HepG2 (cell line): Measurements from ENCODE around the gene ATP10D. TPM values are rescaled to one million over a fixed set of nuclear protein-coding genes. Genes with fewer than 3 reads are reported as not detected.

Source experiments
- ATAC-seq: fragments of 200-7000 bp; cut with Tn5 transposase; 3 replicates; pipeline ENCODE4 v1.9.1; 2020; ENCODE audit warnings: mild to moderate bottlenecking, moderate library complexity
- BruUV-seq: library from RNA; stranded (reverse); fragments of 400-500 nt; replicated peaks from 2 replicates; lab custom pipeline; 2021; lab: Mats Ljungman, UMichigan
- CTCF ChIA-PET: fragments of 300-600 bp; formaldehyde crosslinking; extraction: SDS; loops from one replicate; lab custom pipeline; 2021; ENCODE audit warnings: low total read pairs, inconsistent platforms, low intra/inter-chr PET ratio; lab: Yijun Ruan, JAX
- POLR2A ChIA-PET: fragments of 350-600 bp; sonication (Branson Sonifier 250); formaldehyde crosslinking; loops from one replicate; lab custom pipeline; 2020; ENCODE audit warnings: antibody characterized with exemption, inconsistent platforms; lab: Yijun Ruan, JAX
- DNase-seq: peaks from one replicate; pipeline ENCODE4 v3.0.0-alpha.2; 2015; ENCODE audit warnings: low spot score
- FAIRE-seq: peaks from 3 replicates; lab custom pipeline; 2011; peaks lifted over from hg19 to GRCh38; lab: Jason Lieb, UNC
- H2AFZ ChIP-seq: one replicate; pipeline ENCODE4 v1.6.1; 2011; ENCODE audit warnings: low read length, inconsistent platforms
- H3K27ac ChIP-seq: fragments of 300-600 bp; 3 replicates; pipeline ENCODE4 v1.8.0; 2011; ENCODE audit warnings: mixed run types, mild to moderate bottlenecking, mixed read lengths, low read length, inconsistent platforms; ENCODE audit not compliant: insufficient read depth; ENCODE audit errors: extremely low read length
- H3K27me3 ChIP-seq, 2 experiments: fragments of 200-600 bp in 1 of 2; 2 replicates in 1 of 2; 3 replicates in 1 of 2; pipeline versions ENCODE4 v1.6.0 to v1.8.0; 2011; ENCODE audit warnings: low read length in 2 of 2, mild to moderate bottlenecking in 2 of 2, moderate library complexity in 2 of 2, inconsistent platforms in 1 of 2; ENCODE audit not compliant: insufficient read depth in 2 of 2, control insufficient read depth in 1 of 2
- H3K36me3 ChIP-seq, 2 experiments: fragments of 200-600 bp in 1 of 2; replicated peaks in 1 of 2; 2 replicates in 1 of 2; 3 replicates in 1 of 2; pipeline versions ENCODE4 v1.5.1 to v1.8.0; 2011; ENCODE audit warnings: low read length in 2 of 2, inconsistent platforms in 1 of 2; ENCODE audit not compliant: insufficient read depth in 2 of 2, control insufficient read depth in 1 of 2
- H3K4me1 ChIP-seq: 2 replicates; pipeline ENCODE4 v1.5.1; 2012; ENCODE audit warnings: low read length, inconsistent platforms; ENCODE audit not compliant: insufficient read depth
- H3K4me2 ChIP-seq: 2 replicates; pipeline ENCODE4 v1.6.0; 2011; ENCODE audit warnings: low read depth, low read length, inconsistent platforms
- H3K4me3 ChIP-seq, 3 experiments: fragments of 200-600 bp in 1 of 3; sonication (generic), shearing (Covaris generic) in 1 of 3; replicated peaks in 1 of 3; 2 replicates each; pipeline ENCODE4 v1.5.1; 2011 to 2016; ENCODE audit warnings: low read length in 3 of 3, inconsistent platforms in 2 of 3, low read depth in 2 of 3, mild to moderate bottlenecking in 2 of 3, control low read depth in 1 of 3, mixed read lengths in 1 of 3; ENCODE audit not compliant: insufficient read depth in 1 of 3
- H3K79me2 ChIP-seq: one replicate; pipeline ENCODE4 v1.6.1; 2011; ENCODE audit warnings: low read length, inconsistent platforms; ENCODE audit not compliant: insufficient read depth
- H3K9ac ChIP-seq: 2 replicates; pipeline ENCODE4 v1.6.0; 2011; ENCODE audit warnings: mild to moderate bottlenecking, low read depth, low read length, inconsistent platforms; ENCODE audit not compliant: insufficient read depth
- H3K9me3 ChIP-seq: 2 replicates; pipeline ENCODE4 v1.5.1; 2012; ENCODE audit warnings: mild to moderate bottlenecking, low read length
- H4K20me1 ChIP-seq: 2 replicates; pipeline ENCODE4 v1.6.0; 2011; ENCODE audit warnings: inconsistent platforms, mild to moderate bottlenecking, low read length, moderate library complexity; ENCODE audit not compliant: insufficient read depth
- JUNB ChIP-seq: sonication (generic); formaldehyde crosslinking; IDR thresholded peaks from 2 replicates; pipeline ENCODE4 v1.8.0; 2022; ENCODE audit warnings: missing genetic modification reagents, mild to moderate bottlenecking, borderline replicate concordance
- ZBTB21 ChIP-seq: sonication (generic); formaldehyde crosslinking; IDR thresholded peaks from 2 replicates; pipeline ENCODE4 v1.4.0; 2020; ENCODE audit warnings: missing genetic modification reagents
- ZBTB33 ChIP-seq: sonication (generic); formaldehyde crosslinking; IDR thresholded peaks from 2 replicates; pipeline ENCODE4 v1.4.0; 2020; ENCODE audit warnings: missing genetic modification reagents
- ZNF121 ChIP-seq: sonication (generic); formaldehyde crosslinking; IDR thresholded peaks from 2 replicates; pipeline ENCODE4 v1.5.0; 2020; ENCODE audit warnings: mild to moderate bottlenecking, missing genetic modification reagents
- ZNF30 ChIP-seq: sonication (generic); formaldehyde crosslinking; IDR thresholded peaks from 2 replicates; pipeline ENCODE4 v1.5.0; 2020; ENCODE audit warnings: mild to moderate bottlenecking, missing genetic modification reagents
- WGBS: methylation state at CpG from one replicate; pipeline ENCODE4 v1.1.6; 2017; ENCODE audit warnings: low lambda C conversion rate; 5-methylcytosine and 5-hydroxymethylcytosine counted together
- in situ Hi-C: cut with HindIII; loops from 2 replicates; pipeline ENCODE4 v1.10.0; 2017; ENCODE audit warnings: low pct_unique_long_range_greater_than_20kb; ENCODE audit not compliant: extremely low pct_ligation_motif_present
- intact Hi-C: fragments of 100-400 bp; cut with micrococcal nuclease; formaldehyde crosslinking; loops from one replicate; pipeline ENCODE4 v1.10.0; 2022; ENCODE audit not compliant: unreplicated experiment
- polyA plus RNA-seq, 8 experiments: library from polyadenylated mRNA; depleted of rRNA in 3 of 8; stranded (reverse) in 7 of 8; unstranded in 1 of 8; fragments of >200 nt; fragmentation: Illumina TruSeq in 4 of 8; extraction: Trizol in 4 of 8; gene quantifications; 2 replicates each; pipeline versions ENCODE4 v1.2.1 to v1.2.3, GENCODE V29; 2011 to 2016; ENCODE audit warnings: low read depth in 4 of 8, missing spikeins in 1 of 8, mixed read lengths in 1 of 8; ENCODE audit not compliant: insufficient read depth in 1 of 8
- total RNA-seq, 5 experiments: library from RNA; depleted of rRNA; stranded (reverse); fragments of >200 nt; fragmentation: Illumina TruSeq; extraction: Trizol; gene quantifications; 2 replicates each; pipeline ENCODE4 v1.2.3, GENCODE V29; 2016; ENCODE audit warnings: low read depth in 1 of 5
- TF ChIP-seq, protein P1 (sequence below): sonication (generic); formaldehyde crosslinking; IDR thresholded peaks from 2 replicates; pipeline ENCODE4 v1.4.0; 2020; ENCODE audit warnings: missing genetic modification reagents

ATP10D gene
- total and polyA plus RNA-seq, 2 of the 13 experiments (the other 11 are each of a cell fraction or from before 2014, with no cell fraction given): 2.2 to 9.8 TPM

GRCh38 chr4:47561331-47561730 lies 76.3 kb downstream of the ATP10D start (continued):
- TF ChIP-seq ZBTB33: no peak

GRCh38 chr4:47562297-47562696 lies 77.2 kb downstream of the ATP10D start:
- ChIA-PET POLR2A (no interaction called here), CTCF (no interaction called here)
- intact Hi-C loops (loop anchor here (5.0 kb wide), 1 partner anchor 370 kb away; no protein-coding TSS in a partner anchor), in situ Hi-C loops (no loop called here)
- TF ChIP-seq, protein P1, sequence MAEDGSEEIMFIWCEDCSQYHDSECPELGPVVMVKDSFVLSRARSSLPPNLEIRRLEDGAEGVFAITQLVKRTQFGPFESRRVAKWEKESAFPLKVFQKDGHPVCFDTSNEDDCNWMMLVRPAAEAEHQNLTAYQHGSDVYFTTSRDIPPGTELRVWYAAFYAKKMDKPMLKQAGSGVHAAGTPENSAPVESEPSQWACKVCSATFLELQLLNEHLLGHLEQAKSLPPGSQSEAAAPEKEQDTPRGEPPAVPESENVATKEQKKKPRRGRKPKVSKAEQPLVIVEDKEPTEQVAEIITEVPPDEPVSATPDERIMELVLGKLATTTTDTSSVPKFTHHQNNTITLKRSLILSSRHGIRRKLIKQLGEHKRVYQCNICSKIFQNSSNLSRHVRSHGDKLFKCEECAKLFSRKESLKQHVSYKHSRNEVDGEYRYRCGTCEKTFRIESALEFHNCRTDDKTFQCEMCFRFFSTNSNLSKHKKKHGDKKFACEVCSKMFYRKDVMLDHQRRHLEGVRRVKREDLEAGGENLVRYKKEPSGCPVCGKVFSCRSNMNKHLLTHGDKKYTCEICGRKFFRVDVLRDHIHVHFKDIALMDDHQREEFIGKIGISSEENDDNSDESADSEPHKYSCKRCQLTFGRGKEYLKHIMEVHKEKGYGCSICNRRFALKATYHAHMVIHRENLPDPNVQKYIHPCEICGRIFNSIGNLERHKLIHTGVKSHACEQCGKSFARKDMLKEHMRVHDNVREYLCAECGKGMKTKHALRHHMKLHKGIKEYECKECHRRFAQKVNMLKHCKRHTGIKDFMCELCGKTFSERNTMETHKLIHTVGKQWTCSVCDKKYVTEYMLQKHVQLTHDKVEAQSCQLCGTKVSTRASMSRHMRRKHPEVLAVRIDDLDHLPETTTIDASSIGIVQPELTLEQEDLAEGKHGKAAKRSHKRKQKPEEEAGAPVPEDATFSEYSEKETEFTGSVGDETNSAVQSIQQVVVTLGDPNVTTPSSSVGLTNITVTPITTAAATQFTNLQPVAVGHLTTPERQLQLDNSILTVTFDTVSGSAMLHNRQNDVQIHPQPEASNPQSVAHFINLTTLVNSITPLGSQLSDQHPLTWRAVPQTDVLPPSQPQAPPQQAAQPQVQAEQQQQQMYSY (CRISPR knock-in tag): no peak
- TF ChIP-seq JUNB (CRISPR knock-in tag): no peak
- no peak for TF ChIP-seq ZNF121 (CRISPR knock-in tag)
- TF ChIP-seq ZBTB21 (CRISPR knock-in tag): no peak
- TF ChIP-seq ZNF30 (CRISPR knock-in tag): no peak
- Histone ChIP-seq H3K4me3 (no peak overlapping the region), H3K27me3 (no peaks in the 10 kb centered on the region), H3K4me1 (peaks cover 31% of the 10 kb centered on the region), H3K4me2 (no peak overlapping the region), H3K9ac (no peak overlapping the region), H2AFZ (no peak overlapping the region), H3K79me2 (no peaks in the 10 kb centered on the region), H3K27ac (no peak overlapping the region), H3K36me3 (no peaks in the 10 kb centered on the region), H3K9me3 (no peaks in the 10 kb centered on the region), H4K20me1 (no peaks in the 10 kb centered on the region)
- DNase-seq (no peak), FAIRE-seq (no peak), ATAC-seq (no peak)
- no TSS peak for BruUV-seq
- WGBS: 84% methylated on average over 3 of the region's 3 CpGs
